Measurements from ENCODE around the gene ACTL9. TPM values are rescaled to one million over a fixed set of nuclear protein-coding genes. Genes with fewer than 3 reads are reported as not detected.

The ACTL9 gene
- total RNA-seq, 1 donor from 2014 or later: not detected

- Histone ChIP-seq H3K27ac (no peak overlapping the region), H3K27me3 (no peaks in the 10 kb centered on the region), H3K4me1 (no peaks in the 10 kb centered on the region), H3K9me3 (no peaks in the 10 kb centered on the region), H3K4me3 (no peak overlapping the region), H3K36me3 (no peaks in the 10 kb centered on the region)
- TF ChIP-seq POLR2AphosphoS5 (IDR thresholded peaks at IDR 0.05; ENCODE audit: insufficient read depth in 1 of 2, low read depth in 1 of 2): no peak
- no peak for TF ChIP-seq CTCF (IDR thresholded peaks at IDR 0.05)
- TF ChIP-seq POLR2A (IDR thresholded peaks at IDR 0.05): no peak
- DNase-seq (ENCODE audit: extremely low spot score in 2 of 2): peak in 1 of 2 donors; percentile 37
- intact Hi-C loops (cut with DNase I): no loop called here
Measured at GRCh38 chr19:8702350-8702749, 3.8 kb upstream of the ACTL9 start.

GRCh38 chr19:8700956-8701355 is 2.4 kb upstream of the ACTL9 start:
- H3K4me1 ChIP-seq: no peaks in the 10 kb centered on the region
- peak in 1 of 2 donors; percentile 22 for DNase-seq (ENCODE audit: extremely low spot score in 2 of 2)
- intact Hi-C loops (cut with DNase I): no loop called here
- no peak for TF ChIP-seq POLR2A (IDR thresholded peaks at IDR 0.05)
- TF ChIP-seq CTCF (IDR thresholded peaks at IDR 0.05): no peak
- no peak for TF ChIP-seq POLR2AphosphoS5 (IDR thresholded peaks at IDR 0.05; ENCODE audit: insufficient read depth in 1 of 2, low read depth in 1 of 2)
- H3K36me3 ChIP-seq: no peaks in the 10 kb centered on the region
- H3K9me3 ChIP-seq: no peaks in the 10 kb centered on the region
- H3K4me3 ChIP-seq: no peak overlapping the region
- H3K27ac ChIP-seq: no peak overlapping the region
- H3K27me3 ChIP-seq: no peaks in the 10 kb centered on the region

GRCh38 chr19:8699908-8700307 is 1.3 kb upstream of the ACTL9 start:
- Histone ChIP-seq H3K27ac (no peak overlapping the region), H3K9me3 (no peaks in the 10 kb centered on the region), H3K36me3 (no peaks in the 10 kb centered on the region), H3K27me3 (no peaks in the 10 kb centered on the region), H3K4me1 (no peaks in the 10 kb centered on the region), H3K4me3 (no peak overlapping the region)
- peak in 1 of 2 donors; percentile 37 for DNase-seq (ENCODE audit: extremely low spot score in 2 of 2)
- intact Hi-C loops (cut with DNase I): no loop called here
- TF ChIP-seq CTCF (IDR thresholded peaks at IDR 0.05) (no peak), POLR2AphosphoS5 (IDR thresholded peaks at IDR 0.05; ENCODE audit: insufficient read depth in 1 of 2, low read depth in 1 of 2) (no peak), POLR2A (IDR thresholded peaks at IDR 0.05) (no peak)

- Histone ChIP-seq H3K4me1 (no peaks in the 10 kb centered on the region), H3K27me3 (no peaks in the 10 kb centered on the region), H3K36me3 (no peaks in the 10 kb centered on the region), H3K4me3 (no peak overlapping the region), H3K9me3 (no peaks in the 10 kb centered on the region), H3K27ac (no peak overlapping the region)
- intact Hi-C loops (cut with DNase I): no loop called here
- no peak for TF ChIP-seq CTCF (IDR thresholded peaks at IDR 0.05)
- no peak for TF ChIP-seq POLR2AphosphoS5 (IDR thresholded peaks at IDR 0.05; ENCODE audit: insufficient read depth in 1 of 2, low read depth in 1 of 2)
- TF ChIP-seq POLR2A (IDR thresholded peaks at IDR 0.05): no peak
- DNase-seq (ENCODE audit: extremely low spot score in 2 of 2): peak in 1 of 2 donors; percentile 82
Measured at GRCh38 chr19:8697671-8698432, 743 bp downstream of the ACTL9 start.

- H3K27ac ChIP-seq: no peak overlapping the region
- H3K27me3 ChIP-seq: no peaks in the 10 kb centered on the region
- H3K4me1 ChIP-seq: no peaks in the 10 kb centered on the region
- peak in 1 of 2 donors; percentile 85 for DNase-seq (ENCODE audit: extremely low spot score in 2 of 2)
- H3K36me3 ChIP-seq: no peaks in the 10 kb centered on the region
- no peak for TF ChIP-seq POLR2A (IDR thresholded peaks at IDR 0.05)
- no peak for TF ChIP-seq POLR2AphosphoS5 (IDR thresholded peaks at IDR 0.05; ENCODE audit: insufficient read depth in 1 of 2, low read depth in 1 of 2)
- TF ChIP-seq CTCF (IDR thresholded peaks at IDR 0.05): no peak
- no peak overlapping the region for H3K4me3 ChIP-seq
- intact Hi-C loops (cut with DNase I): no loop called here
- H3K9me3 ChIP-seq: no peaks in the 10 kb centered on the region
Measured at GRCh38 chr19:8696993-8697392, 1.6 kb downstream of the ACTL9 start.
